Hepatic stellate cell (primary cell): ENCODE measurements around the gene OSBPL7.

ENCODE experiments used
- DNase-seq: peaks from one replicate; pipeline ENCODE4 v3.0.0; 2011; ENCODE audit warnings: low spot score

Gene OSBPL7

GRCh38 chr17:47763913-47764582, 57.5 kb downstream of the OSBPL7 start:
- no peak for DNase-seq

- DNase-seq = no peak
Observed at GRCh38 chr17:47762728-47763127, 58.9 kb downstream of the OSBPL7 start.

GRCh38 chr17:47760409-47761140, 61.0 kb downstream of the OSBPL7 start:
- DNase-seq = no peak

GRCh38 chr17:47757386-47757785, 64.2 kb downstream of the OSBPL7 start:
- no peak for DNase-seq
